OCI-LY3 (cell line): ENCODE measurements around the gene PDE4D.

Experiments
- H2AFZ ChIP-seq: fragments of 200-600, 300-600 bp; shearing (Covaris generic); 2 replicates; pipeline ENCODE4 v1.6.0; 2014; ENCODE audit warnings: antibody characterized with exemption, low read depth, low read length
- H3K27ac ChIP-seq: fragments of 200-600, 300-600 bp; sonication (generic); 2 replicates; pipeline ENCODE4 v1.5.1; 2014; ENCODE audit warnings: mild to moderate bottlenecking, low read length, moderate library complexity, mixed read lengths
- H3K27me3 ChIP-seq: fragments of 200-600, 300-600 bp; sonication (generic); 2 replicates; pipeline ENCODE4 v1.6.1; 2014; ENCODE audit warnings: low read depth, low read length, mixed read lengths
- H3K36me3 ChIP-seq: fragments of 200-600, 300-600 bp; sonication (generic); replicated peaks from 2 replicates; pipeline ENCODE3; 2014; ENCODE audit warnings: low read depth, low read length, mixed read lengths
- H3K4me1 ChIP-seq: fragments of 300-600, 200-600 bp; sonication (generic); 2 replicates; pipeline ENCODE4 v1.6.1; 2014; ENCODE audit warnings: low read length, mixed read lengths
- H3K4me2 ChIP-seq: fragments of 200-600, 300-600 bp; sonication (generic); 2 replicates; pipeline ENCODE4 v1.6.1; 2014; ENCODE audit warnings: low read length, mixed read lengths
- H3K4me3 ChIP-seq: fragments of 300-600, 200-600 bp; sonication (generic); 2 replicates; pipeline ENCODE4 v1.5.1; 2014; ENCODE audit warnings: antibody characterized with exemption, mild to moderate bottlenecking, low read length, moderate library complexity
- H3K79me2 ChIP-seq: fragments of 300-600, 200-600 bp; shearing (Covaris generic); 2 replicates; pipeline ENCODE4 v1.6.1; 2014; ENCODE audit warnings: mild to moderate bottlenecking, low read length, mixed read lengths
- H3K9ac ChIP-seq: fragments of 300-600, 200-600 bp; shearing (Covaris generic); 2 replicates; pipeline ENCODE4 v1.6.0; 2014; ENCODE audit warnings: mild to moderate bottlenecking, low read length, moderate library complexity
- H3K9me3 ChIP-seq: fragments of 200-600, 300-600 bp; shearing (Covaris generic); 2 replicates; pipeline ENCODE4 v1.6.1; 2014; ENCODE audit warnings: low read length, mixed read lengths; ENCODE audit not compliant: insufficient read depth
- H4K20me1 ChIP-seq: fragments of 200-600, 300-600 bp; sonication (generic); 2 replicates; pipeline ENCODE4 v1.6.1; 2016; ENCODE audit warnings: low read length, mixed read lengths; ENCODE audit not compliant: insufficient read depth
- EZH2phosphoT487 ChIP-seq: fragments of 200-600 bp; shearing (Covaris generic); IDR thresholded peaks from 2 replicates; pipeline ENCODE4 v1.6.1; 2018; ENCODE audit warnings: antibody characterized with exemption, mixed run types, low read depth
- TF ChIP-seq, protein P1 (sequence below): fragments of 200-600, 300-600 bp; sonication (generic); IDR thresholded peaks from 2 replicates; pipeline ENCODE4 v1.5.1; 2014; ENCODE audit warnings: antibody characterized with exemption, low read length, low read depth

Gene PDE4D

GRCh38 chr5:59256331-59256730 is 637.2 kb downstream of the PDE4D start:
- TF ChIP-seq, protein P1, sequence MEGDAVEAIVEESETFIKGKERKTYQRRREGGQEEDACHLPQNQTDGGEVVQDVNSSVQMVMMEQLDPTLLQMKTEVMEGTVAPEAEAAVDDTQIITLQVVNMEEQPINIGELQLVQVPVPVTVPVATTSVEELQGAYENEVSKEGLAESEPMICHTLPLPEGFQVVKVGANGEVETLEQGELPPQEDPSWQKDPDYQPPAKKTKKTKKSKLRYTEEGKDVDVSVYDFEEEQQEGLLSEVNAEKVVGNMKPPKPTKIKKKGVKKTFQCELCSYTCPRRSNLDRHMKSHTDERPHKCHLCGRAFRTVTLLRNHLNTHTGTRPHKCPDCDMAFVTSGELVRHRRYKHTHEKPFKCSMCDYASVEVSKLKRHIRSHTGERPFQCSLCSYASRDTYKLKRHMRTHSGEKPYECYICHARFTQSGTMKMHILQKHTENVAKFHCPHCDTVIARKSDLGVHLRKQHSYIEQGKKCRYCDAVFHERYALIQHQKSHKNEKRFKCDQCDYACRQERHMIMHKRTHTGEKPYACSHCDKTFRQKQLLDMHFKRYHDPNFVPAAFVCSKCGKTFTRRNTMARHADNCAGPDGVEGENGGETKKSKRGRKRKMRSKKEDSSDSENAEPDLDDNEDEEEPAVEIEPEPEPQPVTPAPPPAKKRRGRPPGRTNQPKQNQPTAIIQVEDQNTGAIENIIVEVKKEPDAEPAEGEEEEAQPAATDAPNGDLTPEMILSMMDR = no peak
- no peak for TF ChIP-seq EZH2phosphoT487

DNA sequence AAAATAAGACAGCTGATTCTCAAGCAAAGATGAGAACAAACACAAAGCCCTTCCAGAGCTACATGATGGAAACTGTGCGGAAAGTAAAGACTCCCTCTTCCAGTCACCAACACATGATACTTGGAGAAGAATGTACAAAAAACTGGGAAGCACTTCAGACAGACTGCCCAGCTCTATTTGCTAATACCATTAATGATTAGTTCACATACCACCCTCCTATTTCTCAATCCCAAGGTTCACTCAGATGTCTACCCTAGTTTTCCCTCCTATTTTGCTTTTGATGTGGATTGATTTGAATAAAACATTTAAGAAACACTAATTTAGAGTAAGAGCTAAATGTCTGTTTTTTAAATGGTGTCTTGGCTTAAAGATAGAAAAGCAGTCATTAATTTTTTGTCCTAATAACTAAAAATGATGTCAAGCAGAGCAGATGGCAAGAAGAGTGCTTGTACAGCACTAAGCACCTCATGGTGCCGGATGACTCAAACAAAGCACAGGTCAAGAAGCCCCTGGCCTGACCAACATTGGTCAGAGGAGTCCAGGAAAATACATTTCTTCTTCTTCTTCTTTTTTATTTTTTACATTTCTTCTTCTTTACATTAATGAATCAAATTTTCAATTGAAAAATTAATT is 639.4 kb downstream of the PDE4D start:
- Histone ChIP-seq H2AFZ (no peak overlapping the region), H3K36me3 (no peaks in the 10 kb centered on the region), H3K4me3 (no peak overlapping the region), H3K79me2 (no peaks in the 10 kb centered on the region), H3K27ac (no peak overlapping the region), H3K9me3 (no peaks in the 10 kb centered on the region), H3K27me3 (no peaks in the 10 kb centered on the region), H3K4me1 (no peaks in the 10 kb centered on the region), H4K20me1 (no peaks in the 10 kb centered on the region), H3K9ac (no peak overlapping the region), H3K4me2 (no peak overlapping the region)
- TF ChIP-seq, protein P1 = no peak
- TF ChIP-seq EZH2phosphoT487 = no peak

More at GRCh38 chr5:59256331-59256730, 637.2 kb downstream of the PDE4D start:
- Histone ChIP-seq H3K27me3 (no peaks in the 10 kb centered on the region), H3K27ac (no peak overlapping the region), H3K79me2 (no peaks in the 10 kb centered on the region), H4K20me1 (no peaks in the 10 kb centered on the region), H3K9me3 (no peaks in the 10 kb centered on the region), H2AFZ (no peak overlapping the region), H3K4me1 (no peaks in the 10 kb centered on the region), H3K4me2 (no peak overlapping the region), H3K36me3 (no peaks in the 10 kb centered on the region), H3K4me3 (no peak overlapping the region), H3K9ac (no peak overlapping the region)

- H2AFZ ChIP-seq = no peak overlapping the region
- no peak for TF ChIP-seq EZH2phosphoT487
- TF ChIP-seq, protein P1 = no peak
- H3K4me3 ChIP-seq = no peak overlapping the region
- H3K4me2 ChIP-seq = no peak overlapping the region
- no peaks in the 10 kb centered on the region for H3K36me3 ChIP-seq
- no peaks in the 10 kb centered on the region for H3K79me2 ChIP-seq
- H3K27me3 ChIP-seq = no peaks in the 10 kb centered on the region
- H3K27ac ChIP-seq = no peak overlapping the region
- no peaks in the 10 kb centered on the region for H4K20me1 ChIP-seq
- no peaks in the 10 kb centered on the region for H3K9me3 ChIP-seq
- H3K9ac ChIP-seq = no peak overlapping the region
- no peaks in the 10 kb centered on the region for H3K4me1 ChIP-seq
Measured at GRCh38 chr5:59253625-59254024, 639.9 kb downstream of the PDE4D start.

- no peaks in the 10 kb centered on the region for H3K79me2 ChIP-seq
- H3K36me3 ChIP-seq = no peaks in the 10 kb centered on the region
- H3K9me3 ChIP-seq = no peaks in the 10 kb centered on the region
- no peak overlapping the region for H3K4me2 ChIP-seq
- H4K20me1 ChIP-seq = no peaks in the 10 kb centered on the region
- no peak overlapping the region for H3K4me3 ChIP-seq
- no peak overlapping the region for H2AFZ ChIP-seq
- no peaks in the 10 kb centered on the region for H3K4me1 ChIP-seq
- no peak overlapping the region for H3K27ac ChIP-seq
- TF ChIP-seq, protein P1 = no peak
- no peak for TF ChIP-seq EZH2phosphoT487
- H3K9ac ChIP-seq = no peak overlapping the region
- no peaks in the 10 kb centered on the region for H3K27me3 ChIP-seq
Measured at GRCh38 chr5:59251627-59252026, 641.9 kb downstream of the PDE4D start.
